Subcutaneous abdominal adipose tissue (tissue), 5 donors: ENCODE results near the gene SLC19A1.

ENCODE experiments used
- H3K27ac ChIP-seq: one replicate; pipeline ENCODE4 v1.7.0; 2013; ENCODE audit warnings: low read depth, mild to moderate bottlenecking, inconsistent platforms, low read length, moderate library complexity
- H3K27me3 ChIP-seq, 5 donors: one replicate each; pipeline ENCODE4 v1.7.0; 2013; ENCODE audit warnings: low read length in 5 of 5, inconsistent platforms in 1 of 5; ENCODE audit not compliant: control insufficient read depth in 5 of 5, insufficient read depth in 4 of 5
- H3K36me3 ChIP-seq, 5 donors: one replicate each; pipeline ENCODE4 v1.7.0; 2013; ENCODE audit warnings: low read length in 5 of 5; ENCODE audit not compliant: control insufficient read depth in 5 of 5, insufficient read depth in 5 of 5
- H3K4me1 ChIP-seq, 5 donors: one replicate each; pipeline ENCODE4 v1.7.0; 2013; ENCODE audit warnings: low read length in 5 of 5, mild to moderate bottlenecking in 3 of 5, moderate library complexity in 1 of 5; ENCODE audit not compliant: control insufficient read depth in 5 of 5, insufficient read depth in 5 of 5
- H3K4me3 ChIP-seq, 5 donors: one replicate each; pipeline ENCODE4 v1.7.0; 2013; ENCODE audit warnings: low read length in 5 of 5, low read depth in 1 of 5
- H3K9ac ChIP-seq, 5 donors: one replicate each; pipeline ENCODE4 v1.7.0; 2013; ENCODE audit warnings: low read length in 5 of 5, mild to moderate bottlenecking in 4 of 5, moderate library complexity in 3 of 5
- H3K9me3 ChIP-seq, 5 donors: one replicate each; pipeline ENCODE4 v1.7.0; 2013; ENCODE audit warnings: low read length in 5 of 5; ENCODE audit not compliant: control insufficient read depth in 5 of 5
- donor health status: healthy.
- donor health status: healthy.
- donor health status: healthy.
- donor health status: healthy.
- donor health status: healthy.

The SLC19A1 gene

DNA sequence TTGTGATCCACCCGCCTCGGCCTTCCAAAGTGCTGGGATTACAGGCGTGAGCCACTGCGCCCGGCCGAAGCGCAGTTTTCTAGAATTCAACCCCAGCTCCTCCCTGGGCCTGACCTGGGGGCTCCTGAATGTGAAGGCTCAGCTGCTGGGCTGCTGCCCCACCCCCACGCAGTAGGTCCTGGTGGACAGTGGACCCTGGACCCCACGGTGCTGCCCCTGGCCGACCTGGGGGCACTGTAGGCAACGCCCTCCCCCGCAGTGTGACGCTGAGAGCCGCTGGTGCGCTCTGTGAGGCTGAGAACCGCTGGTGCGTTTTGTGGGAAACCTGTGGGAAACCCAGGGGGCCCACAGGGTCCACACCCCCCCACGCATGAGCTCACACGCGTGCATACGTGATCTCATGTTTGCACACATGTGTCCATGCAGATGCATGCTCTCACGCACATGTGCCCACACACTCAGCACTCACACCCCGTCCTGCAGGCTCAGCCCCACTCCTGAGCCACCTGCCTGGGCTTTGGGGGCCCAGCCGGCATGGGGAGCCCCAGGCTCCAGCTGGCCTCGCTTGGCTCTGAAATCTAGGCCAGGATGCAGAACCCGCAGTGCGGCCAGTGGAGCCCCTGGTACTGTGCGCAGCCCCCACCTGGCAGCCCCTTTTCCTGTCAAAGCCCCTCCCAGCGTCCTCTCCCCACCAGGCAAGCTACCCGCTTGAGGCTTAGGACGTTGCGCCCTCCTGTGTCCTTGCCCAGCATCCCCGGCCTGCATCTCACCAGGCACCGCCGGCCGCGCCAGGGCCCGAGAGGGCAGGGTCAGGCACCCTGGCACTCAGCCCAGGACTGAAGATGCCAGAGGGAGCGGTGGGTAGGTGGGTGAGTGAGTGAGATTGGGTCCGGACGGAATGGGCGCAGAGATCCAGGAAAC lies 69.5 kb downstream of the SLC19A1 start:
- Histone ChIP-seq H3K4me3 (no peak overlapping the region), H3K9me3 (no peaks in the 10 kb centered on the region), H3K4me1 (peaks cover 6 to 41% (median 32%) of the 10 kb centered on the region in 5 donors), H3K36me3 (peaks cover 0 to 42% (median 28%) of the 10 kb centered on the region in 5 donors), H3K27ac (no peak overlapping the region), H3K27me3 (no peaks in the 10 kb centered on the region), H3K9ac (no peak overlapping the region)

DNA sequence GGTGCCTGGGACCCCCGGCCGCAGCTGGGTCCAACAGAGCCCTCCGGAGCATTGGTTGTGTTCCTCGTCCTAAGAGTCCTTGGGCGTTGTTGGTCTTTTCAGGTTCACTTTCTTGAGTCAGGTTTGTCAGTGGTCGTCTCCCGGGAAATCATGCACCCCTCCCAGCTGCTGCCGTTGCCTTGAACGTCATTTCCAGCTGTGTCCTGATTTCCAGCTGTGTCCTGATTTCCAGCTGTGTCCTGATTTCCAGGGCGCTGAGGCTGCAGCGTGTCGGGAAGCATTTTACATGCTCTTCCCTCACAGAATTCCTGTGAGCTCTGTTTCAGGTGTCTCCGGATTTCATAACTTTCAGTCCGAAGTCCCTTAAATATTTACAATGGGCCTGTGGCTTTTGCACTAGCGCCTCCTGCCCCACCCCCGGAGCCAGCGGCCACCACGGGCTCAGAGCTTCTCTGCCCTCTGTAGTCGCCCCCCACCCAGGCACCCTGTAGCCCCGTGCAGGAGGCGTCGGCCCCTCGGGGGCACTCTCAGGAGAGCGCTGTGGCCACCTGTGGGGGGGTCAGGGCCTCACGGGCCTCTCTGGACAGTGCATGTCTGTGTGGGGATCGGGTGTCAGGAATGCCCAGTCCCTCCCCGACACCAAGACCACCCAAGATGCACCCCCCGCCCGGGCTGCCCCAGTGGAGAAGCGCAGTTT lies 70.6 kb downstream of the SLC19A1 start:
- Histone ChIP-seq H3K27me3 (no peaks in the 10 kb centered on the region), H3K4me1 (peaks cover 6 to 37% (median 27%) of the 10 kb centered on the region in 5 donors), H3K9me3 (no peaks in the 10 kb centered on the region), H3K9ac (peak overlapping the region in 3 of 5 donors; percentile 18 to 56 (median 46)), H3K27ac (peak overlapping the region; percentile 65), H3K4me3 (peak overlapping the region in 4 of 5 donors; percentile 13 to 32 (median 24)), H3K36me3 (peaks cover 0 to 35% (median 25%) of the 10 kb centered on the region in 5 donors)

DNA sequence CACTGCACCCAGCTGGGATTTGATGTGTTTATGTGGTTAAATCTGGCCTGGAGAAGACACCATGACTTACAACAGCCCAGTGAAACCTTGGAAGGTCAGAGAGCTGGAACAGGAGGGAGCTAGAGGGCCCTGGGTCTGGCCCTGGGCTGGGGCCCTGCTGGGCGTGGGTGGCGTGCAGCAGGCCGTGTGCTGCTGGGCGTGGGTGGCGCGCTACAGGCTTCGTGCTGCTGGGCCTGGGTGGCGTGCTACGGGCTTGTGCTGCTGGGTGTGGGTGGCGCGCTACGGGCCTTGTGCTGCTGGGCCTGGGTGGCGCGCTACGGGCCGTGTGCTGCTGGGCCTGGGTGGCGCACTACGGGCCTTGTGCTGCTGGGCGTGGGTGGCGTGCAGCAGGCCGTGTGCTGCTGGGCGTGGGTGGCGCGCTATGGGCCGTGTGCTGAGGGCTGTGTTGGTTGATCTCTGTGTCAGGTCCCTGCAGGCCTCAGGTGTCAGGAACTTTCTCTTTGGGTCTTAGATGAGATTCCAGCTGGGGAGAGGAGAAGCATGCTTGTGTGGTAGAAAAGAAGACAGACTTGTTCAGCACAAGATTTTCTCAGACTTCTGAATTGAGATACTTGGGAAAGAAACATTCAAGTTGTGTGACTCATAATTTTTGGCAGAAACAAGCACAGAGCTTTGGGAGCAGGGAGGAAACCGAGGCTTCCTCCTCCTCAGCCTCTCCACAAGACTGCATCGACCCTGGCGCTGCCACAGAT lies 71.3 kb downstream of the SLC19A1 start:
- peak overlapping the region in 3 of 5 donors; percentile 13 to 32 (median 29) for H3K4me3 ChIP-seq
- peaks cover 0 to 29% (median 25%) of the 10 kb centered on the region in 5 donors for H3K36me3 ChIP-seq
- H3K9me3 ChIP-seq, result no peaks in the 10 kb centered on the region
- H3K27me3 ChIP-seq, result no peaks in the 10 kb centered on the region
- peak overlapping the region; percentile 65 for H3K27ac ChIP-seq
- H3K9ac ChIP-seq, result peak overlapping the region in 3 of 5 donors; percentile 18 to 56 (median 46)
- peaks cover 6 to 37% (median 27%) of the 10 kb centered on the region in 5 donors for H3K4me1 ChIP-seq

DNA sequence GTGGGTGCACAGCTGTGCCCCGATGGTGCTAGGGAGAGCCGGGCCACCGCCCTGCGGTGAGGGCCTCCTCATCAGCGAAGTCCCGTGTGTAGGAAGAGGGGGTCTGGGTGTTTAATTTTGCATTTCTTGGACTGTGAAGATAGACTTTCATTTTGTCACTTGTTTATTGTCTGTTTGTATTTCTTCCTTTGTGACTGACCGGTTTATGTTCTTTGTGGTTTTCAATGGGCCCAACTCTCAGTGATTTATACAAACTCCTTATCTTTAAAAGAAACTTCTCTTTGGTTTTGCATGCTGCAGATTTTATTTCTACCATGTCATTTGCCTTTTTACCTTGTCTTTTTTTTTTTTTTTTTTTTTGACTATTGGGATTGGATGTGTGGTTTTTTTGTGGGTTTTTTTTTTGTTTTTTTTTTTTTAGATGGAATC lies 72.1 kb downstream of the SLC19A1 start:
- Histone ChIP-seq H3K4me3 (no peak overlapping the region), H3K9me3 (no peaks in the 10 kb centered on the region), H3K27me3 (no peaks in the 10 kb centered on the region), H3K9ac (no peak overlapping the region), H3K36me3 (peaks cover 0 to 21% (median 17%) of the 10 kb centered on the region in 5 donors), H3K4me1 (peaks cover 6 to 39% (median 27%) of the 10 kb centered on the region in 5 donors), H3K27ac (peak overlapping the region; percentile 65)

DNA sequence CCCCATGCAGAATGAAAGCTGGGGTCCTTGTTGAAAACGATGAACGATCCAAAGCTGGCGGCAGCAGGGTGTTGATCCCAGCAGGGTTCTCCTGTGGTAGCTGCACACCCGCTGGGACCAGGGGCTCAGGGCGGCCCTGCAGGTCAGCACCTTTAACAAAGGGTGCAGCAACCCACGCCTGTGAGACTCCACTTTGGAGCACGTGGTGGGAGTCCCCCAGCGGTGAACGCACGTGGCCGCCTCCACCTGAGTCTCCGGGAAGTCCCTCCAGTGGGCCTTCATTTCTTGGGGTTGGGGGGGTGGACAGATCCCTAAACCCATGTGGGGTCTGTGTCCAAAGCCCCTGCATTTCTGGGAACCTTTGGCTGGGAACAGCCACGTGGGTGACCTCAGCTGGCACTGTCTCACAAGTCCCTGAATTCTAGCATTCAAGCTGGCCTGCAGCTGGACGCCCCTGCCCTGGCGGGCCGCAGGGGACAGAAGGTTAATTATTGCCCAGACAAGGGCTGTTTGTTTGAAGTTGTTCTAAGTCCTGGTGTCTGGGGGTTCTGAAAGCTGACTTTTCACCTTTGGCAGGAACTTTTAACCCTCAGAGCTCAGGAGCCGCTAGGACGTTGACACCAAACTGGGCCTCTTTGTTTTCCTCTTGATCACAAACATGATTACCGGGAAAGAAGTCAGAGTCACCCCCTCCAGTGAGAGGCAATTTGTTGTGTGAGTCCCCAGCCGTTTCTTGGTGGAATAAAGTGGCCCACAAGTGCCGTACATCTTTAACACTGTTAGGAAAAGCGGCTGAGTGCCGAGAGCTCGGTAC lies 72.8 kb downstream of the SLC19A1 start:
- Histone ChIP-seq H3K4me1 (peaks cover 6 to 41% (median 27%) of the 10 kb centered on the region in 5 donors), H3K27ac (no peak overlapping the region), H3K4me3 (no peak overlapping the region), H3K9me3 (no peaks in the 10 kb centered on the region), H3K9ac (no peak overlapping the region), H3K36me3 (peaks cover 0 to 16% (median 11%) of the 10 kb centered on the region in 5 donors), H3K27me3 (no peaks in the 10 kb centered on the region)

DNA sequence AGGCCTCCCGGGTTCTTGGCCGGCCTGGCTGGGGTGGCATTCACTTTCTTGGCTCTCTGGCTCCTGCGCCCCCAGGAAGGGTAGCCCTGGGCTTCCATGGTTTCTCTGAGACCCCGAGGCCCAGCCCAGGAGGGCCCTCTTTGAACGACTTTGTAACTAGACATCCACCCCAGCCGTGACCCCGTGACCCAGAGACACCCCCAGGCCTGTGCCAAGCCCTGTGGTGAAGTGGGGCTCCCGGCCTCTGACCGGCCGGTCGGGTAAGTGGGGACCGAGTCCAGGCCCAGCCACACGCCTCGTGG lies 73.3 kb downstream of the SLC19A1 start:
- Histone ChIP-seq H3K9ac (no peak overlapping the region), H3K4me3 (no peak overlapping the region), H3K9me3 (no peaks in the 10 kb centered on the region), H3K27ac (no peak overlapping the region), H3K4me1 (peaks cover 6 to 41% (median 27%) of the 10 kb centered on the region in 5 donors), H3K36me3 (peaks cover 0 to 12% (median 9%) of the 10 kb centered on the region in 5 donors), H3K27me3 (no peaks in the 10 kb centered on the region)

DNA sequence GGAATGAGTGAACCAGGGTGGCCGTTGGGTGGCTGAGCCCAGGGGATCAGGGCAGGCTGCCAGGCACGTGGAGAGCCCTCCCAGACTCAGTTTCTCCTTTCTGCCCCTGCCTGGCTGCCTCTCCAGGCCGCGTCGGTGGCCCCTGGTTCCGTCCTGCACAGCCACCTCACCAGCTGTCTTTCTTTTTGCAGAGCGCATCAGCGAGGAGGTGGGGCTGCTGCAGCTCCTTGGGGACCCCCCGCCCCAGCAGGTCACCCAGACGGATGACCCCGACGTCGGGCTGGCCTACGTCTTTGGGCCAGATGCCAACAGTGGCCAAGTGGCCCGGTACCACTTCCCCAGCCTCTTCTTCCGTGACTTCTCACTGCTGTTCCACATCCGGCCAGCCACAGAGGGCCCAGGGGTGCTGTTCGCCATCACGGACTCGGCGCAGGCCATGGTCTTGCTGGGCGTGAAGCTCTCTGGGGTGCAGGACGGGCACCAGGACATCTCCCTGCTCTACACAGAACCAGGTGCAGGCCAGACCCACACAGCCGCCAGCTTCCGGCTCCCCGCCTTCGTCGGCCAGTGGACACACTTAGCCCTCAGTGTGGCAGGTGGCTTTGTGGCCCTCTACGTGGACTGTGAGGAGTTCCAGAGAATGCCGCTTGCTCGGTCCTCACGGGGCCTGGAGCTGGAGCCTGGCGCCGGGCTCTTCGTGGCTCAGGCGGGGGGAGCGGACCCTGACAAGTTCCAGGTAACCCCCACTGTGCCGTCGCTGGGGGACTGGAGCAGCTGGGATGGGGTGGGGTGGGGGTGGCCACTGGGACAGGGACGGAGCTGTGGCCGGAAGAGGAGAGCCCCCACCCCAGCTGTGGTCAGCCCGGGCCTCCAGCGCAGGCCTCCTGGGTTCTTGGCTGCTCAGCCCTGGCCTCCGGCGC lies 73.9 kb downstream of the SLC19A1 start:
- Histone ChIP-seq H3K4me3 (no peak overlapping the region), H3K36me3 (peaks cover 0 to 12% (median 9%) of the 10 kb centered on the region in 5 donors), H3K9ac (no peak overlapping the region), H3K4me1 (peaks cover 6 to 41% (median 27%) of the 10 kb centered on the region in 5 donors), H3K27ac (no peak overlapping the region), H3K9me3 (no peaks in the 10 kb centered on the region), H3K27me3 (no peaks in the 10 kb centered on the region)

DNA sequence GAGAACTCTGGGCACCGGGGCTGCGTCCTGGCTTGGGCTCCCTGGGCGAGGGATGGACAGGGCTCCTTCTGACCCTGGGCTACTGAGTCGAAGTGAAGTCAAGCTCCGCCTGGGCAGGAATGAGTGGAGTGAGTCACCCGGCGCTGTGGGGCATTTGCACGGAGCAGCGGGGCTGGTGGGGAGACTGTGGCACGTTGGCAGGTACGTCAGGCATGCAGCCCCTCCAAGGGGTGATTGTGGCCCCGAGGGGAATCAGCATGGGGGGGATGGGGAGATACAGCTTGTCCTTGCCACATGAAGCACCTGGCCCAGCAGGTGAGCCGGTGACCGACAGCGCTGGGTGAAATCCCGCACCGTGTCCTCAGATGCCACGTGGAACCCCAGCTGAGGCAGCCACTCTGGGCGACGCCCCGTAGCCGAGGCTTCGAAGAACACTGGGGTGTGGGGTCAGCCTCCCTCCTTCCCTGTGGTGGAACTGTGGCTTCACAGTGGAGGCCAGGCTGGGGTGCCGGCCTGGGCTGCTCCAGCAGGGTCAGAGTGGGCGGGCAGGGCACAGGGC lies 74.9 kb downstream of the SLC19A1 start:
- H3K9ac ChIP-seq, result no peak overlapping the region
- H3K27ac ChIP-seq, result no peak overlapping the region
- H3K4me3 ChIP-seq, result no peak overlapping the region
- peaks cover 0 to under 1% (median 0%) of the 10 kb centered on the region in 5 donors for H3K9me3 ChIP-seq
- no peaks in the 10 kb centered on the region for H3K27me3 ChIP-seq
- H3K4me1 ChIP-seq, result peaks cover 6 to 34% (median 26%) of the 10 kb centered on the region in 5 donors
- H3K36me3 ChIP-seq, result peaks cover 0 to 12% (median 5%) of the 10 kb centered on the region in 5 donors
